Right atrium auricular region (tissue), 2 donors: ENCODE measurements around the gene PA2G4. TPM values are rescaled to one million over a fixed set of nuclear protein-coding genes. Genes with fewer than 3 reads are reported as not detected.

Experiments used
- DNase-seq: peaks from one replicate; pipeline ENCODE4 v3.0.0-alpha.2; 2019; ENCODE audit warnings: low spot score
- H3K27ac ChIP-seq, 2 donors: fragments of 200-600 bp; sonication (generic); 1 replicate in 1 of 2; 2 replicates in 1 of 2; pipeline ENCODE4 v1.5.1; 2016 to 2019
- H3K27me3 ChIP-seq, 2 donors: fragments of 200-600 bp; sonication (generic); one replicate each; pipeline versions ENCODE4 v1.5.1 to v1.6.0; 2017 to 2019
- H3K36me3 ChIP-seq: fragments of 200-600 bp; sonication (generic); one replicate; pipeline ENCODE4 v1.5.1; 2016
- H3K4me1 ChIP-seq, 2 donors: fragments of 200-600 bp; sonication (generic); one replicate each; pipeline versions ENCODE4 v1.5.1 to v1.6.0; 2017 to 2019
- H3K4me3 ChIP-seq, 2 donors: fragments of 200-600 bp; sonication (generic); 1 replicate in 1 of 2; 2 replicates in 1 of 2; pipeline ENCODE4 v1.5.1; 2017 to 2019; ENCODE audit warnings: mild to moderate bottlenecking in 1 of 2, moderate library complexity in 1 of 2
- H3K9me3 ChIP-seq, 2 donors: fragments of 200-600 bp; sonication (generic); one replicate each; pipeline ENCODE4 v1.5.1; 2019
- total RNA-seq, 2 donors: library from RNA; depleted of rRNA; stranded (reverse); fragments of >200 nt; gene quantifications; one replicate each; pipeline ENCODE4 v1.1.0, GENCODE V29; 2016
- TF ChIP-seq, protein P1 (sequence below), 2 donors: fragments of 200-600 bp; sonication (generic); IDR thresholded peaks; one replicate each; pipeline ENCODE4 v1.5.1; 2019; ENCODE audit warnings: antibody characterized with exemption in 2 of 2

PA2G4 gene
- total RNA-seq, 2 donors from 2014 or later = 91.4 to 116 TPM

DNA sequence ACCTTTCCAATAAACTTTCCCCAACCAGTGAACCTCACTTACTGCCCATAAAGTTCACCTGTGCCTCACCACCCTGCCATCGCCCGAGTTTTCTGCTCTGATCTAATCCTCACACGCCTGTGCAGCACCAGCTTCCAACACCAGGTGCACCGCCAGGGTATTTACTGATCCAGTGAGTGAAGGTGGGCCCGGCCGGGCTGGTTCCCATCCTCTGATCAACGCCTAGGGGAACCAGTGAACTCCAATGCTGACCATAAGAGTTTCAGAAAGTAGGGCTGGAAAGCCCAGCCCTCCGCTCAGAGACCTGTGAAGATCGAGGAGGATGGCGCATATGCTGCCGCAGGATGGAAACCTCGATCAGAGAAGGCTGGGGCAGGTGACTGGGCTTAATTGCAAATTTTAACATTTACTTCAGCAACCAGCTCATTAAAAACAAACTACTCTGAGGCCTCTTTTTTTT is 47.3 kb downstream of the PA2G4 start:
- Histone ChIP-seq H3K27ac (peak overlapping the region; percentile 92 to 94), H3K36me3 (no peaks in the 10 kb centered on the region), H3K4me1 (peaks cover 0 to 24% of the 10 kb centered on the region in 2 donors), H3K4me3 (peak overlapping the region; percentile 61 to 68), H3K9me3 (no peaks in the 10 kb centered on the region), H3K27me3 (no peaks in the 10 kb centered on the region)
- TF ChIP-seq, protein P1, sequence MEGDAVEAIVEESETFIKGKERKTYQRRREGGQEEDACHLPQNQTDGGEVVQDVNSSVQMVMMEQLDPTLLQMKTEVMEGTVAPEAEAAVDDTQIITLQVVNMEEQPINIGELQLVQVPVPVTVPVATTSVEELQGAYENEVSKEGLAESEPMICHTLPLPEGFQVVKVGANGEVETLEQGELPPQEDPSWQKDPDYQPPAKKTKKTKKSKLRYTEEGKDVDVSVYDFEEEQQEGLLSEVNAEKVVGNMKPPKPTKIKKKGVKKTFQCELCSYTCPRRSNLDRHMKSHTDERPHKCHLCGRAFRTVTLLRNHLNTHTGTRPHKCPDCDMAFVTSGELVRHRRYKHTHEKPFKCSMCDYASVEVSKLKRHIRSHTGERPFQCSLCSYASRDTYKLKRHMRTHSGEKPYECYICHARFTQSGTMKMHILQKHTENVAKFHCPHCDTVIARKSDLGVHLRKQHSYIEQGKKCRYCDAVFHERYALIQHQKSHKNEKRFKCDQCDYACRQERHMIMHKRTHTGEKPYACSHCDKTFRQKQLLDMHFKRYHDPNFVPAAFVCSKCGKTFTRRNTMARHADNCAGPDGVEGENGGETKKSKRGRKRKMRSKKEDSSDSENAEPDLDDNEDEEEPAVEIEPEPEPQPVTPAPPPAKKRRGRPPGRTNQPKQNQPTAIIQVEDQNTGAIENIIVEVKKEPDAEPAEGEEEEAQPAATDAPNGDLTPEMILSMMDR (IDR thresholded peaks at IDR 0.05) = peak; percentile 28 to 39
- DNase-seq = peak; percentile 73

DNA sequence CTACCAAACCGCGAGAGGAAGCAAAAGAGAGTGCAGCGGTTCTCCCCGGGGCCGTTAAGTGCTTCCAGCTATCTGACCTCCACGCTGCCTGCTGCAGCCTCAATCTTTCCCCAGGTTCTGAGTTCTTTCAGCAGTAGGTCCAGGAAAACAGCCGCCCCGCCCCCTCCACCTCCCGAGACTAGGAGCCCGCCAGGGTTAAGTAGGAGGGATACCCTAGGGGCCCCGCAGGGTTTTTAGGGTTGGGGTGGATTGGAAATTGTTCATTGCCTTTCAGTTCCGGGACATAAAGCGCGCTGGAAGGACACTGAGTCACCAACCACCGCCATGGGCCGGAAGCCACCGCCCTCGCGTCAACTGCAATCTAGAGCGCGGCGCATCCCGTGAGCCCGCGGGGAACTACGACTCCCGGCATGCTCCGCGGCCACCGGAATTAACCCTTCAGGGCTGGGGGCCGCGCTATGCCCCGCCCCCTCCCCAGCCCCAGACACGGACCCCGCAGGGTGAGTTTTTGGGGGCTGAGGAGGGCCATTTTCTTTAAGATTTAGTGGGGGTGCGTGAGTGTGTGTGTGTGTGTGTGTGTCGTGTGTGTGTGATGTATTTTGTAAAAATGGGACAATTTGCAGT is 47.9 kb downstream of the PA2G4 start, which contains the start of gene MYL6B:
Gene MYL6B (plus strand): TSS at position 456 of the 624 bp plus-strand sequence. CDS start 1,332 bp downstream, outside the sequence.
- DNase-seq = peak; percentile 96
- peak within 1 kb of the TSS; percentile 61 to 68 for H3K4me3 ChIP-seq
- peak within 1 kb of the TSS; percentile 92 to 94 for H3K27ac ChIP-seq
- TF ChIP-seq, protein P1 (IDR thresholded peaks at IDR 0.05) = no peak
- no peaks in the 10 kb centered on the region for H3K9me3 ChIP-seq
- no peaks in the 10 kb centered on the region for H3K36me3 ChIP-seq
- no peaks in the 10 kb centered on the region for H3K27me3 ChIP-seq
- H3K4me1 ChIP-seq = peaks cover 0 to 23% of the 10 kb centered on the region in 2 donors

DNA sequence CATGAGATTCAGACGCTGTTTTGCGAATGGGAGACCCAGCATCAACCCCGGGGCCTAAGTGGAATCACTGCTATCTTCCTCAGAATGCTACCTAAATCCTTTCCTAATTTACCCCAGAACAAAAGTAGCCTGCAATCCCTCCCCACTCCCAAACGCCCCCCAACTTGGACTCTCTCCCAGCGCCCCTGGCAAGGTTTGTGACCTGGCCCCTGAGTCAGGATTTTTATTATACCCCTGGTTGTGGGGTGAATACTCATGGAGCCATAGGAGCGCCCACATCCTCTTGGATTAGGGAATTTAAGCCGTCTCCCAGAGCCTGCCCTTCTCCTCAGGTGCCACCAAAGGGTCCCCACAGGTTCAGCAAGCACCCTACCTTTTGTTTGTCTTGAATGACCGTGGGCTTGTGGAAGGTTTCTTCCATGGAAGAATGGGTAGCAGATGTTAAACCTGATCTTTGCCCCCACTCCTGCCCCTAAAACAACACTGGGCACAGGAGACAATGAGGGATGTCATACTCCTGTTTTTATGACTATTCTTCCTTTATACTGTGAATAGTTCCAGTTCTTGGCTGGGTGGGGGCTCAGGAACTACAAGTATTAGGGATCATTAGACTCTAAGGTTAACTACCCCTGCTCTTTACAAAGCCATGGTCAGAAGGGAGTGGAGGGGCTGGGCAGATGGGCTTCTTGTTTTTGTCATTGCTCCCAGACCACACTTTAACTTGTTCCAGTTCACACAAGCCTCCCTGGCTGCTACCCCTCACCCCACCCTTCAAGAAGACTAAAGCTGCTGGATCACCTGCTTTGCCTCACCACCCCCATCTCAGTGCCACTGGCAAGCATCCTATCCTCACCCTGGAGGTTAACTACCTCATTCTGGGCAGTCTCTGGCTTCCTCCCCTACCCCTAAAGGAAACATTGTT is 48.7 kb downstream of the PA2G4 start:
- Histone ChIP-seq H3K4me1 (peaks cover 0 to 22% of the 10 kb centered on the region in 2 donors), H3K27me3 (no peaks in the 10 kb centered on the region), H3K36me3 (no peaks in the 10 kb centered on the region), H3K9me3 (no peaks in the 10 kb centered on the region), H3K27ac (peak overlapping the region; percentile 92 to 94), H3K4me3 (peak overlapping the region; percentile 61 to 68)
- DNase-seq = no peak
- TF ChIP-seq, protein P1 (IDR thresholded peaks at IDR 0.05) = no peak

DNA sequence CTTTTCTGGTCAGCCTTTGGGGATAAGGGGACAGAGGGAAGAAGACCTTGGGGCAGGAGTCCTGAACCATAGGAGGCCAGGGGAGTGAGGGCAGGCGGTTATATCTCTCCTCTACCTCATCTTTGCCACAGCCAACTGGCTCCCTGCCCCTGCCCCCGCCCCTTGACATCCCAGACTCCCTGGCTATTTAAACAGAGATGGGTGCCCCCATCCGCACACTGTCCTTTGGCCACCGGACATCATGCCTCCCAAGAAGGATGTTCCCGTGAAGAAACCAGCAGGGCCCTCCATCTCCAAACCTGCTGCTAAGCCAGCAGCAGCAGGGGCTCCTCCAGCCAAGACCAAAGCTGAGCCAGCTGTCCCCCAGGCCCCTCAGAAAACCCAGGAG is 49.3 kb downstream of the PA2G4 start:
- Histone ChIP-seq H3K36me3 (no peaks in the 10 kb centered on the region), H3K9me3 (no peaks in the 10 kb centered on the region), H3K4me3 (no peak overlapping the region), H3K4me1 (peaks cover 0 to 22% of the 10 kb centered on the region in 2 donors), H3K27me3 (no peaks in the 10 kb centered on the region), H3K27ac (no peak overlapping the region)
- no peak for DNase-seq
- TF ChIP-seq, protein P1 (IDR thresholded peaks at IDR 0.05) = no peak

DNA sequence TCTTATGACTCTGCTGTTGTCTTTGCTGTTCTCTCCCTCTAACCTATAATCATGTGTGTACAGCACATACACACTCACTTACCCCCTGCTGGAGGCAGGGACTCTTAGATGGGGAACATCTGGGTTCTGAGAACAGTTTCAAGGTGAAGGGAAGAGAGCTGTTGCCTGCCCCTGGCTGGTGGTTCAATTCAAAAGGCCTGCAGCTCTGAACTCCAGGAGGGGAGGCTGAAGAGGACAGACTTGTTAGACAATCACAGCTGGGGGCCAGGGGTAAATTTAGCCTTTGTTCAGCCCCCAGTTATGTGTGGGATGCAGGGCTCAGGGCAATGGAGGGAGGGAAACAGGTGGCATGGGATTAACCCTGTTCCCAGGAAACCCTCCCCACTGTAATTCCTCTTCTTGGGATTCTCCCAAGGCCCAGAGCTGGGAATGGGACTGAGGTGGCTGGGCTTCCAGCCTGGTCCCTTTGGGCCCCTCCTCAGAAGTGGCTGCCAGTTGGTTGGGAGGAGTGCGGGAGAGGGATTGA is 50.0 kb downstream of the PA2G4 start:
- H3K36me3 ChIP-seq = peaks cover under 1% of the 10 kb centered on the region
- H3K9me3 ChIP-seq = no peaks in the 10 kb centered on the region
- no peak for DNase-seq
- TF ChIP-seq, protein P1 (IDR thresholded peaks at IDR 0.05) = no peak
- no peak overlapping the region for H3K4me3 ChIP-seq
- H3K27ac ChIP-seq = no peak overlapping the region
- no peaks in the 10 kb centered on the region for H3K27me3 ChIP-seq
- peaks cover 0 to 24% of the 10 kb centered on the region in 2 donors for H3K4me1 ChIP-seq
